Measurements from ENCODE around the gene CNOT3.

- TF ChIP-seq CTCF (IDR thresholded peaks at IDR 0.05; ENCODE audit: low read depth, low read length) (no peak), MYC (IDR thresholded peaks at IDR 0.05; ENCODE audit: low read depth, low read length) (no peak)
Measured at GRCh38 chr19:54129617-54129996, 8.0 kb upstream of the CNOT3 start.
